Measurements from ENCODE around the gene COL26A1.
"Not testable (repeated sequence)": the region's sequence is repeated elsewhere in the genome, so short reads cannot be mapped to it uniquely, and the experiment has no call there.

COL26A1 gene

DNA sequence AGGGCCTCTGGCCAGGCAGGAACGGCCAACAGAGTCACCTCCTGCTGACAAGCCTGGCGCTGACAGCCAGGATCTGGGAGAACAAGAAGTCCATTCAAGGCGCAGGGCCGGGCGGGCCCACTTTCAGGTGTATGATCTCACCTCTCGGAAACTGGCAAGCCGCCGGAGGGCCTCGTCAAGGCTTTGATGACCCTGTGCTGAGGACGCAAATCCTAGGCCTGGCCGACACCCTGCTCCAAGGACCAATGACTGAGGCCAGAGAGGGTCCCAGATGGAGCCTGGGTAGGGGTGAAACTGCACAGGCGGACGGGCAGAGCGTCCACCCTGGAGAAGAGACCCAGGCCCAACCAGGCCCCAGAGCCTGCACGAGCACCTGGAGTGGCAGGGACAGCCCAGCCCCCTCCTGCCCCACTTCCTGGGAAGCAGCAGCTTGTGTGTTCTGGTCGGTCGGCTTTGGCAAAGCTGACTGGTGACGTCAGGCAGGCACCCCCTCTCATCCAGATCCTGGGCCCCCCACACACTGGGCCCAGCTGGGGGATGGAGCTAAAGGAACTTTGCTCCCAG lies 235.8 kb downstream of the COL26A1 start:
- DNase-seq (ENCODE audit: low read depth), result no peak

DNA sequence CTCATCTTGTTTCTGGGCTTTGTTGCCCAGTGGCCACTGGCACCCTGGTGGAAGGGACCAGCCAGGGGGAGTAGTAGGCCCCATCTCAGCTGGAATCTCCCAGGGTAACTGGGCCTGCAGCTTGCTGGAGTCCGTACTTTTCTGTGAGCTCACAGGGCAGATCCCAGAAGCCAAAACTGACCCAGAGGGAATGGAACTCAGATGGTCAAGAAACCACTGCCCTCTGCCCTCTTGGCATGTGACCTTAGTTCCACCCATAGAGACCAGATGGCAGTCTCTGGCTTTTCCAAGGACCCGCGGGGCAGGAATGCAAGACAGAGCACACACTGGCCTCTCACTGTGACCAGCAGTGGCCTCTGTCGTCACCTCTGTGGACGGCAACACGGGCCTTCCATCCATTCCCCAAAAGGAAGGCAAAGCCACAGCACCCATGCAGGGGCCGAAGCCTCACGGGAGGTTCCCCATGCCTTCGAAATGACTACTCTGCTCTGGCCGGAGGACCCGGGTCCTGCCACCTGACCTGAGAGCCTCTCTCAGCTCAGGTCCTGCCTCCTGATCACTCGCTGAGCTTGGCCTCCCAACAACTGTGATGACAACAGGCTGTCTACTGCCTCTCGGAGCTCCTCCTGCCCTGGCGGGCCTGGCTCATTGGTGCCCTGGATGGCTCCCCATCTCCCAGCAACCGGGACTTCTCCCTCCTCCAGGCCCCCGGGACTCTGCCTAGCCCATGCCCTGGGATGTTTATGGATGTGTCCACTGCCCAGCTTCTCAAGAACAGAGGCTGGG lies 236.5 kb downstream of the COL26A1 start:
- DNase-seq (ENCODE audit: low read depth), result no peak

DNA sequence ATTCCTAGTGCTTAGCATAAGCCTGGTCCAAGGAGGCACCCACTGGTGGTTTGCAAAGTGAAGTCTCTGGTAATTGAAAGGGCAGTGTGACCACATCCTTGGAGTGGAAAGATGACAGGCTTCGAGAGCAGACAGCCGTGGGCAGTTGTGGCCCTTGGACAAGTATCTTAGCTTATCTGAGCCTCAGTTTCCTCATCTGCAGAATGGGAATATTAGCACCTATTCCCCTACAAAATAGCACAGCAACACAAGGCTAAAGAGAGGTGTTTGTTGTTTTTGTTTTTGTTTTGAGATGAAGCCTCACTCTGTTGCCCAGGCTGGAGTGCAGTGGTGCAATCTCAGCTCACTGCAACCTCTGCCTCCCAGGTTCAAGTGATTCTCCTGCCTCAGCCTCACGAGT lies 237.1 kb downstream of the COL26A1 start:
- DNase-seq (ENCODE audit: low read depth), result no peak

DNA sequence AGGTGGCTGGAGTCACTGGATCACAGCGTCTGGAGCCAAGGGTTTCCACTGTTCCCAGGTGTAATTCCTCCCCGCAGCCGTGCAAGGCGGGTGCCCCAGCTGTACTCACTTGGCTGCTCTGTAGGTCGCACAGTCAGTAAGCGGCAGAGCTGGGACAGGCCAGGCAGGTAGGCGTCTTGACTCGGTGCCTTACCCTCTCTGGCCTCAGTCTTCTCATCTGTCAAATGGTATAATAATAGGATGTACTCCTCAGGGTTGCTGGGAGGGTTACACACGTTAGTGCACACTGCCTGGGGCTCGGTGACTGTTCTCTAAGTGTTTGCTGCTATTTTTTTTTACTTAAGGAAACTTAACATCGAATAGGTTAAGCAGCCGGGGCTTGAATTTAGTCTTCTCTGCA lies 239.4 kb downstream of the COL26A1 start:
- DNase-seq (ENCODE audit: low read depth), result no peak

DNA sequence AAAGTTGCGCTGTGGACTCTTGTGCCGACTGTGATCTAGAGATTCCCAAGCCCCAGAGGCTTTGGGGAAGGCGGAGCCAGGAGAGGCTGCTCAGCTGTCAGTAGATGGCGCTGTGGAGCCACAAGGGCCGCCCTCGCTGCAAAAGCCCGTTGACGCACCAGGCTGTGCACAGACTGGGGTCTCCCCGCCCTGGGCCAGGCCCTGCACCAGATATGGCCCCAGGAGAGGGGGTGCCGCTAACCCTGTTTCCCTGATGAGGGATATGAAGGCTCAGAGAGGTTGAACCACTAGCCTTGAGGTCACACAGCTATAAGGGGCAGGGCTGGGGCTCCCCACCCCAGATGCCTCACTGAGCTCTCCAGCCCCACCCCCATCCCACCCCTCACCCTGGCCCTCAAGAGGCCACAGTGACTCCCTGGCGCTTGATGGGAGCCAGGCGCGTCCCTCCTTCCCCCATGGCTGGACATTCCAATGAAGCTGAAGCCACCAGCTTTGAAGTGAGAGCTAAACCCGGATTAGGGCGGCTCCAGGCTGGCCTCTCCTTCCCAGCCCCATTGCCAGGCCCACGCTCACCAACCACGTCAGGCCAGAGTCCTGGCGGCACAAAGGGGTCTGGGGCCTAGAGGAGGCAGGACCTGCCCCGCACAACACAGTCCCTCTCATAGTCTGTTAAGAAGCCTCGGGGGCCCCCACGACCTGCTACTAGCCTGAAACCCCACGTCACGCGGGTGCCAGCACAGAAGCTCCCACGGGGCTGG lies 240.0 kb downstream of the COL26A1 start:
- DNase-seq (ENCODE audit: low read depth), result peak; percentile 9

DNA sequence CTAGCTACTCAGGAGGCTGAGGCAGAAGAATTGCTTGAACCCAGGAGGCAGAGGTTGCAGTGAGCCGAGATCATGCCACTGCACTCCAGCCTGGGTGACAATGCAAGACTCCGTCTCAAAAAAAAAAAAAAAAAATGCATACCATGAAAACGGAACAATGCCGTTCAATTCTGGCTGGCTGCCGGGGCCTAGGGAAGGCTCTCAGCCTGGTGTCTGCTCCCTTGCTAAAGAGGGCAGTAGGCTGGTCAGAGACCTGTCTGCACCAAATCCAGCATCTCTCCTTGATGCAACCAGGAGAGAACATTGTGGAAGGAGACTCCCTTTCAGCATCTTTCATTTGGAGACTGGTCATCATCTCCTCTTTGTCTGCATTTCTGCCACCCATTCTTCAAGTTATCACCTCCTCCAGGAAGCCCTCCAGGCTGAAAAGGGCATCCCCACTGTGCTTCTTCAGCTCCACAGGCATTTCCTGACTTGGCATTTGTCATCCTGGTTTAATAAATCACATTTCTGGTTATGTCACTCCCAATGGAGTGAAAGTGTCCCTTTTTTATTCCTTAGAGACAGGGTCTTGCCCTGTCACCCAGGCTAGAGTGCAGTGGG lies 241.8 kb downstream of the COL26A1 start:
- DNase-seq (ENCODE audit: low read depth), result no peak

DNA sequence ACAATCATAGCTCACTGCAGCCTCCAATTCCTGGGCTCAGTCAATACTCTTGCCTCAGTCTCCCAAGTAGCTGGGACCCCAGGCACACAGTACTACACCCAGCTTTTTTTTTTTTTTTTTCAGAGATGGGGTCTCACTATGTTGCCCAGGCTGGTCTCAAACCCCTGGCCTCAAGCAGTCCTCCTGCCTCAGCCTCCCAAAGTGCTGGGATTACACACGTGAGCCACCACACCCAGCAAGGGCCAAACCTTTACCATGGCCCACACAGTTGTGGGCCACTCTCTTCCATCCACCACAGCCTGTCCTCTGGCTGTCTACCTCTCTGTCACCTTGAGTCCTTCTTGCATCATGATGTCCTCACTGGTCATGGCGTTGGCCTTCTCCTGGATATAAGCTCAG lies 242.3 kb downstream of the COL26A1 start:
- DNase-seq (ENCODE audit: low read depth), result not testable (repeated sequence)

DNA sequence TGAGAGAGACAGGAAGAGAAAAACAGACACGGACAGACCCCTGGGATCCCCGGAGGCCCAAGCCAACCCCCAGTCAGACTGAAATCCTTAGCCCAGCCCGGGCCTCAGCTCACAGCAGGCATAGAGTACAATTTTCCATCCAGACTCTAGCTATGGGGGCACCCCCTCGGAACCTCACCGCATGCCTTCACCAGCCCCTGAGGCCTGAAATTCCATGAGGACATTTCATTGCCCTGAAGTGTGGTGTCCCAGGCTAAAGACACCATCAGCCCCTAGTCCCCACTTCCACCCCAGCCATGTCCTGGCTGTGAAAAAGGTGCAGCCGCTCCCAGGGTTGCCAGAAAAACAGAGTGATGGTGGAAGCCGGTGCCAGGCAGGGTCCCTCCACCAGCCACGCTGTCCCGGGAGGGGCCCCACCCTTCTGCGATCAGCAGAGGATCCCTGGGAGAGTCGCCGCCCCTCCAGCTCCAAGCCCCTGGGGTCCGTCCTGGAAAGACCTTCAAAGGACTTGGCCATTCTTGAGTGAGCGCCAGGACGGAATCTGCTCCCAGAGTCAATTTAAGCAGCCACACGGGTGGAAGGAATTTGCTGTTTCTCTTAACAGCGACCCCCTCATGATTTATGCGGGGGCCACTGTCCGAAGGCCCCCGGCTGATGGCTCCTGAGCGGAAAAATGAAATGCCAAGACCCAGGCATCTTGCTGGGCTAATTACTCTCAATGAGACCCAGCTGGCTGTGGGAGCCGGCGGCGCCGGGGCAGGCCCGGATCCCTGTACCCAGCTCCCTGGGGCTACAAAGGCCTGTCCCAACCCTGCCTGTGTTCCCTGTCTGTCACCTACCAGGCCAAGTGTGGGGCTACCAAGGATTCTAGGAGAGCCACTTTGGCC lies 243.2 kb downstream of the COL26A1 start:
- DNase-seq (ENCODE audit: low read depth), result no peak

DNA sequence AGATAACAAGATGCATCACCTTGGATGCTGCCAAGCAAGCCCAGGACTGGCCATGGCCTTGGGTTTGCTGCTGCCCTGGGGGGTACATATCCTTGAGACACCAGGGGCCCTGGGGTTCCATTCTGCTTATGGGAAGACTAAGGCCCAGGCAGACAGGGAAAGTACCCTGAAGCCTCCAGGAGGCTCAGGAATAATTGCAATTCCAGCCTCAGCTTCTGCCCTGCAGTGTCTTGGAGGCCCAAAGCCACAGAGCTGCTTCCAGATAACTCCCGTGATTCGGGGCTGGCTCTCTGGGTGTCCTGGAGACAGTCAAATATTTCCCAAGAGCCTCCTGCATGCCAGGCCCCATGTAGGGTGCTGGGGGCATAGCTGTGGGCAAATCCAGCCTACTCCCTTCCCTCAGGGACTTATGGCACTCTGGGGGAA lies 243.8 kb downstream of the COL26A1 start:
- DNase-seq (ENCODE audit: low read depth), result no peak
